GM23248 (cell line): ENCODE measurements around the gene KY. TPM values are rescaled to one million over a fixed set of nuclear protein-coding genes. Genes with fewer than 3 reads are reported as not detected.
A peak's percentile ranks its signal among the peaks of the same experiment; 100 is the strongest.

Experiments
- DNase-seq: peaks from one replicate; pipeline ENCODE4 v3.0.0-alpha.2; 2015
- H2AFZ ChIP-seq: fragments of 200-600 bp; sonication (generic); 2 replicates; pipeline ENCODE4 v1.6.1; 2016; ENCODE audit warnings: antibody characterized with exemption
- H3F3A ChIP-seq: fragments of 200-600 bp; sonication (generic); 2 replicates; pipeline ENCODE4 v1.6.1; 2016; ENCODE audit warnings: mild to moderate bottlenecking, antibody characterized with exemption, mixed run types; ENCODE audit not compliant: insufficient read depth
- H3K27ac ChIP-seq: fragments of 200-600 bp; sonication (generic); 2 replicates; pipeline ENCODE4 v1.5.1; 2016; ENCODE audit warnings: mild to moderate bottlenecking
- H3K27me3 ChIP-seq: fragments of 200-600 bp; sonication (generic); replicated peaks from 2 replicates; pipeline ENCODE4 v1.6.1; 2016; ENCODE audit warnings: mild to moderate bottlenecking; ENCODE audit not compliant: insufficient read depth
- H3K36me3 ChIP-seq: fragments of 200-600 bp; sonication (generic); 2 replicates; pipeline ENCODE4 v1.6.1; 2016; ENCODE audit warnings: low read depth, mild to moderate bottlenecking
- H3K4me1 ChIP-seq: fragments of 200-600 bp; sonication (generic); 2 replicates; pipeline ENCODE4 v1.6.1; 2016; ENCODE audit warnings: mild to moderate bottlenecking; ENCODE audit not compliant: insufficient read depth
- H3K4me2 ChIP-seq: fragments of 200-600 bp; sonication (generic); one replicate; pipeline ENCODE4 v1.6.1; 2016; ENCODE audit warnings: mild to moderate bottlenecking; ENCODE audit not compliant: unreplicated experiment
- H3K4me3 ChIP-seq: fragments of 200-600 bp; sonication (generic); 2 replicates; pipeline ENCODE4 v1.5.1; 2016; ENCODE audit warnings: mild to moderate bottlenecking
- H3K79me2 ChIP-seq: fragments of 200-600 bp; sonication (generic); 2 replicates; pipeline ENCODE4 v1.6.1; 2016; ENCODE audit warnings: mild to moderate bottlenecking; ENCODE audit not compliant: insufficient read depth
- H3K9ac ChIP-seq: fragments of 200-600 bp; sonication (generic); 2 replicates; pipeline ENCODE4 v1.6.1; 2016; ENCODE audit warnings: mild to moderate bottlenecking
- H3K9me2 ChIP-seq: fragments of 200-600 bp; sonication (generic); 2 replicates; pipeline ENCODE4 v1.6.1; 2016; ENCODE audit warnings: mixed run types, mild to moderate bottlenecking, moderate library complexity; ENCODE audit not compliant: insufficient read depth
- H3K9me3 ChIP-seq: fragments of 200-600 bp; sonication (generic); one replicate; pipeline ENCODE4 v1.6.1; 2017; ENCODE audit warnings: low read depth
- H4K20me1 ChIP-seq: fragments of 200-600 bp; sonication (generic); 2 replicates; pipeline ENCODE4 v1.6.0; 2016; ENCODE audit not compliant: insufficient read depth
- EZH2 ChIP-seq: fragments of 200-600 bp; sonication (generic); IDR thresholded peaks from 2 replicates; pipeline ENCODE4 v1.6.1; 2018; ENCODE audit warnings: antibody characterized with exemption, mild to moderate bottlenecking; ENCODE audit not compliant: insufficient read depth, poor library complexity, severe bottlenecking
- EZH2phosphoT487 ChIP-seq: fragments of 200-600 bp; sonication (generic); IDR thresholded peaks from 2 replicates; pipeline ENCODE4 v1.6.1; 2018; ENCODE audit warnings: antibody characterized with exemption, moderate library complexity, mild to moderate bottlenecking, low read depth; ENCODE audit not compliant: insufficient read depth
- WGBS, 2 experiments: methylation state at CpG; one replicate each; pipeline ENCODE4 v1.1.6; 2015 to 2017; ENCODE audit warnings: low lambda C conversion rate in 2 of 2, low coverage in 1 of 2; ENCODE audit errors: missing lambda C conversion rate in 2 of 2; 5-methylcytosine and 5-hydroxymethylcytosine counted together
- in situ Hi-C: fragments of 300-500 bp; cut with MboI; formaldehyde crosslinking; loops from 2 replicates; pipeline ENCODE4 v1.15.0; 2020
- polyA plus RNA-seq: library from polyadenylated mRNA; unstranded; fragments of >200 nt; fragmentation: Nextera tagmentation; extraction: Ambion mirVana; gene quantifications from 2 replicates; pipeline ENCODE4 v1.2.1, GENCODE V29; 2016
- total RNA-seq: library from RNA; depleted of rRNA; stranded (reverse); fragments of >200 nt; shearing (Covaris generic); gene quantifications from 2 replicates; pipeline ENCODE4 v1.2.3, GENCODE V29; 2014

The KY gene
- total and polyA plus RNA-seq, 2 experiments from 2014 or later, result 0.65 to 0.76 TPM

- H4K20me1 ChIP-seq, result no peaks in the 10 kb centered on the region
- no peaks in the 10 kb centered on the region for H3K36me3 ChIP-seq
- 82 to 86% methylated on average over 1 of the region's 1 CpG for WGBS, 2 experiments
- no peaks in the 10 kb centered on the region for H3K9me2 ChIP-seq
- H3K79me2 ChIP-seq, result no peaks in the 10 kb centered on the region
- no peak overlapping the region for H3K27ac ChIP-seq
- no peak overlapping the region for H3K4me2 ChIP-seq
- H3K9ac ChIP-seq, result no peak overlapping the region
- no peak for DNase-seq
- in situ Hi-C loops, result no loop called here
- H2AFZ ChIP-seq, result no peak overlapping the region
- no peak overlapping the region for H3K4me3 ChIP-seq
- H3K27me3 ChIP-seq, result no peaks in the 10 kb centered on the region
- TF ChIP-seq EZH2phosphoT487 (no peak), EZH2 (no peak)
- no peaks in the 10 kb centered on the region for H3K9me3 ChIP-seq
- H3F3A ChIP-seq, result peaks cover 12% of the 10 kb centered on the region; the same call in 1 of the 2 replicates
- peaks cover 25% of the 10 kb centered on the region for H3K4me1 ChIP-seq
Observed at GRCh38 chr3:134690226-134690625, 39.4 kb upstream of the KY start.

GRCh38 chr3:134687642-134688041, 36.8 kb upstream of the KY start:
- peaks cover 12% of the 10 kb centered on the region; the same call in 1 of the 2 replicates for H3F3A ChIP-seq
- H4K20me1 ChIP-seq, result no peaks in the 10 kb centered on the region
- no peak overlapping the region for H3K9ac ChIP-seq
- no peak for DNase-seq
- no peak overlapping the region for H3K27ac ChIP-seq
- no peaks in the 10 kb centered on the region for H3K9me2 ChIP-seq
- H3K4me3 ChIP-seq, result no peak overlapping the region
- in situ Hi-C loops, result no loop called here
- no peaks in the 10 kb centered on the region for H3K79me2 ChIP-seq
- H3K27me3 ChIP-seq, result no peaks in the 10 kb centered on the region
- no peaks in the 10 kb centered on the region for H3K36me3 ChIP-seq
- WGBS, 2 experiments, result 95 to 100% methylated on average over 2 of the region's 2 CpGs
- H2AFZ ChIP-seq, result no peak overlapping the region
- TF ChIP-seq EZH2, result no peak
- TF ChIP-seq EZH2phosphoT487, result no peak
- H3K4me1 ChIP-seq, result peaks cover 23% of the 10 kb centered on the region
- H3K9me3 ChIP-seq, result no peaks in the 10 kb centered on the region
- H3K4me2 ChIP-seq, result no peak overlapping the region

- H4K20me1 ChIP-seq, result no peaks in the 10 kb centered on the region
- peaks cover 20% of the 10 kb centered on the region for H3F3A ChIP-seq
- no peaks in the 10 kb centered on the region for H3K9me3 ChIP-seq
- no peak for TF ChIP-seq EZH2
- no peak for TF ChIP-seq EZH2phosphoT487
- peak; percentile 91 for DNase-seq
- no peaks in the 10 kb centered on the region for H3K27me3 ChIP-seq
- H2AFZ ChIP-seq, result peak overlapping the region; percentile 71
- H3K4me3 ChIP-seq, result no peak overlapping the region
- H3K27ac ChIP-seq, result peak overlapping the region; percentile 66
- H3K79me2 ChIP-seq, result no peaks in the 10 kb centered on the region
- H3K4me2 ChIP-seq, result peak overlapping the region; percentile 38
- H3K9ac ChIP-seq, result peak overlapping the region; percentile 47; the same call in 1 of the 2 replicates
- no peaks in the 10 kb centered on the region for H3K36me3 ChIP-seq
- in situ Hi-C loops, result no loop called here
- 49 to 55% methylated on average over 7 of the region's 7 CpGs for WGBS, 2 experiments
- H3K4me1 ChIP-seq, result peaks cover 37% of the 10 kb centered on the region
- H3K9me2 ChIP-seq, result no peaks in the 10 kb centered on the region
Observed at GRCh38 chr3:134685929-134686802, 35.3 kb upstream of the KY start.

- Histone ChIP-seq H3K36me3 (no peaks in the 10 kb centered on the region), H4K20me1 (no peaks in the 10 kb centered on the region), H3K79me2 (no peaks in the 10 kb centered on the region), H3K4me3 (no peak overlapping the region), H3F3A (peaks cover 20% of the 10 kb centered on the region), H3K9me3 (no peaks in the 10 kb centered on the region), H3K27me3 (no peaks in the 10 kb centered on the region), H3K9ac (no peak overlapping the region), H2AFZ (no peak overlapping the region), H3K4me1 (peaks cover 31% of the 10 kb centered on the region), H3K9me2 (no peaks in the 10 kb centered on the region), H3K27ac (no peak overlapping the region), H3K4me2 (no peak overlapping the region)
- peak; percentile 65 for DNase-seq
- 44 to 47% methylated on average over 7 of the region's 7 CpGs for WGBS, 2 experiments
- TF ChIP-seq EZH2 (no peak), EZH2phosphoT487 (no peak)
- in situ Hi-C loops, result no loop called here
Observed at GRCh38 chr3:134682196-134682880, 31.5 kb upstream of the KY start.
